Activated naive CD4-positive, alpha-beta T cell treated with anti-CD3 and anti-CD28 coated beads, Interleukin-2, amount 50 U/mL, for 24 hours (primary cell): ENCODE results near the gene NR4A2.
A peak's percentile ranks its signal among the peaks of the same experiment; 100 is the strongest.

Experiments used
- H3K27ac Mint-ChIP-seq: one replicate; pipeline ENCODE4 v1.8.0; 2021; ENCODE audit warnings: mild to moderate bottlenecking, mixed read lengths
- H3K27me3 Mint-ChIP-seq: one replicate; pipeline ENCODE4 v1.8.0; 2021; ENCODE audit warnings: mixed read lengths
- H3K36me3 Mint-ChIP-seq: one replicate; pipeline ENCODE4 v1.8.0; 2021; ENCODE audit warnings: mixed read lengths
- H3K4me1 Mint-ChIP-seq: one replicate; pipeline ENCODE4 v1.8.0; 2021; ENCODE audit warnings: mixed read lengths
- H3K4me3 Mint-ChIP-seq: one replicate; pipeline ENCODE4 v1.8.0; 2021; ENCODE audit warnings: mild to moderate bottlenecking, mixed read lengths
- H3K9me3 Mint-ChIP-seq: one replicate; pipeline ENCODE4 v1.8.0; 2021; ENCODE audit warnings: mixed read lengths

The NR4A2 gene

DNA sequence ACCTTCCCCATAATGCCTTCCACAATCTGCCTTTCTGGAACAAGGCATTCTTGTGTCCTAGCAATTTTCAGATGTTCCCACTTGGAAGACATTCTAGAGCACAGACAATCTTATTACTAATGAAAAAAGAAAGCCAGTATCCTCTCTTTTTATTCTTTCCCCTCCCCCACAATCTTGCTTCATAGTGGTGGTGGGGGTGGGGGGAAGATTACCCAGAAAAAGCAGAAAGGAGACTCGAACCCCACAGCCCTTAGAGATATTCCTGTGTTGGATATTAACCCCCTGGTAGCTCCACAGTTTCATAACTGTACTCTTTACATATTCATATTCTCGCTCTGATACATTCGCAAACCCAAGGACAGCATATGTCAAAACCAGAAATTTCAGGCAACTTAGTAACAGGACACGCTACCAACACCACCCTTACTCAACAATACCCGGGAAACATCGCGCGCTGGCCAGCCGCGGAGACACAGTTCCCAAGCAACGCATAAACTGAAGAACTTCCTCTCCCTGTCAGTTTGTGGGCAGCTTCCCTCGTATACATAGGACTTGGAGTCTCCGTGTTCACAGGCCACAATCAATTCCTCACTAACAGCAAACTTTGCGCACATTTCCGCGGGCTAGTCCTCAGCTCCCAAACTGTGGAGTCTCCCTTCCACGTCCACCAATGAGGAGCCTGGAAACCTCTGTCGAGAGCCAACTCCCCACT is 793 bp downstream of the NR4A2 start:
- Mint-ChIP-seq H3K27me3 (peaks cover 2% of the 10 kb centered on the region), H3K36me3 (peaks cover 28% of the 10 kb centered on the region), H3K27ac (peak overlapping the region; percentile 98), H3K9me3 (no peaks in the 10 kb centered on the region), H3K4me3 (peak overlapping the region; percentile 91), H3K4me1 (peaks cover 46% of the 10 kb centered on the region)

DNA sequence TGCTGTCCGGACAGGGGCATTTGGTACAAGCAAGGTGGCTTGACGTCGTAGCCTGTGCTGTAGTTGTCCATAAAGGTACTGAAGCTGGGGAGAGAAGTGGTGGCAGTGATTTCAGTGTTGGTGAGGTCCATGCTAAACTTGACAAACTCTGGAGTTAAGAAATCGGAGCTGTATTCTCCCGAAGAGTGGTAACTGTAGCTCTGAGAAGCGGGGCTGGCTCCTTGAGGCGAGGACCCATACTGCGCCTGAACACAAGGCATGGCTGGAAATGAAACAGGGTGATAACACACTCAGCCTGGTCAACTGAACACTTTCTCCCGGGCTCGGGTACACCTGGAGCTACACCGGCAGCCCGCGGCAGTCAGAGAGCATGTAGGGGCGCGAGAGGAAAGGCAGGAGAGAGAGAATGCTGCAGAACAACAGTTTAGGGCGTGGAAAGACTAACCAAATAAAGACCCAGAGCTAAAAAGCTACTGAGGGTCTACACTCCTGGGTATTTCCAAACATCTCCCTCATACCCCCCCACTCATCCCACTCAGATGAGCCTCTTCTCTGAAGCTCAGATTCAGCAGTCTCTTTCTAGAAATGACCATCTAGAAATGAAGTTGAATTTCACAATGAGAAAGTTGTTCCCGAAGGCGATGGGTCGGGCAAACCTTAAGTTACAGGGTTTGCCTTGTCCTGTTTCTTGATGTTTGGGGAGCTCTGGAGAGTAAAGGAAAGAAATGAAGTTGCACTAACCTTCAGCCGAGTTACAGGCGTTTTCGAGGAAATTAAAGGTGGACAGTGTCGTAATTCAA is 2.4 kb downstream of the NR4A2 start:
- peak overlapping the region; percentile 91 for H3K4me3 Mint-ChIP-seq
- peak overlapping the region; percentile 65 for H3K27ac Mint-ChIP-seq
- peaks cover 43% of the 10 kb centered on the region for H3K36me3 Mint-ChIP-seq
- H3K9me3 Mint-ChIP-seq, result no peaks in the 10 kb centered on the region
- peaks cover 2% of the 10 kb centered on the region for H3K27me3 Mint-ChIP-seq
- H3K4me1 Mint-ChIP-seq, result peaks cover 39% of the 10 kb centered on the region

DNA sequence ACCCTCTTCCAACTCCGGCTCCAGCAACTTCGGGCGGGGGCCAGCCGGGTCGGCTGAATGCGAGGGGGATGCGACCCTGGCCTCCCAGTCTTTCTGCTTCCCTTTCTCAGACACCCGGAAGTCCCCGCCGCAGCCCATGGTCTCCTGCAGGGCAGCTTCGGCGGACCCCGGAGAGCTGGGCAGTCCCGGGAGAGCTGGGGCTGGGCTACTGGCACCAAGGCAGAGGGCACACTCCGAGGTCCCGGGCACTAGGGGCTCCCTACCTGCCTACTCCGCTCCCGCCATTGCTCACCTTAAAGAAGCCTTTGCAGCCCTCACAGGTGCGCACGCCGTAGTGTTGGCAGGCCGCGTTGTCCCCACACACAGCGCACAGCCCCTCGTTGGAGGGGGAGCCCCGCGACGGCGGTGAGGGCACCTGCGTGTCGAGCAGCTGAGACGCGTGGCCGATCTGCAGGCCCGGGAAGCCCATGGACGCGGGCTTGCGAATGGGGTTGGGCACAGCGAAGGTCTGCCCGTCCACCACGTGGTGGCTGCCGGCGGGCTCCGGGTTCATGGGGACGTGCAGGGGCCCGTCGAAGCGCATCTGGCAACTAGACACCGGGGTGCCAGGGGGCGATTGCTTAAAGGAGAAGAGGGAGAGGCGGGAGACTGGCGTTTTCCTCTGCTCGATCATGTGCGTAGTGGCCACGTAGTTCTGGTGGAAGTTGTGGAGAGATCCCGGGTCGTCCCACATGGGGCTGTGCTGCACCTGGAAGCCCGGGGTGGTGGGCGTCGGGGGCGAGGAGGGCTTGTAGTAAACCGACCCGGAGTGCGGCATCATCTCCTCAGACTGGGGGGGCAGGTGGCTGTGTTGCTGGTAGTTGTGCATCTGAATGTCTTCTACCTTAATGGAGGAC is 3.2 kb downstream of the NR4A2 start:
- Mint-ChIP-seq H3K9me3 (no peaks in the 10 kb centered on the region), H3K4me1 (peaks cover 36% of the 10 kb centered on the region), H3K27ac (no peak overlapping the region), H3K27me3 (peaks cover 2% of the 10 kb centered on the region), H3K4me3 (peak overlapping the region; percentile 91), H3K36me3 (peaks cover 46% of the 10 kb centered on the region)

DNA sequence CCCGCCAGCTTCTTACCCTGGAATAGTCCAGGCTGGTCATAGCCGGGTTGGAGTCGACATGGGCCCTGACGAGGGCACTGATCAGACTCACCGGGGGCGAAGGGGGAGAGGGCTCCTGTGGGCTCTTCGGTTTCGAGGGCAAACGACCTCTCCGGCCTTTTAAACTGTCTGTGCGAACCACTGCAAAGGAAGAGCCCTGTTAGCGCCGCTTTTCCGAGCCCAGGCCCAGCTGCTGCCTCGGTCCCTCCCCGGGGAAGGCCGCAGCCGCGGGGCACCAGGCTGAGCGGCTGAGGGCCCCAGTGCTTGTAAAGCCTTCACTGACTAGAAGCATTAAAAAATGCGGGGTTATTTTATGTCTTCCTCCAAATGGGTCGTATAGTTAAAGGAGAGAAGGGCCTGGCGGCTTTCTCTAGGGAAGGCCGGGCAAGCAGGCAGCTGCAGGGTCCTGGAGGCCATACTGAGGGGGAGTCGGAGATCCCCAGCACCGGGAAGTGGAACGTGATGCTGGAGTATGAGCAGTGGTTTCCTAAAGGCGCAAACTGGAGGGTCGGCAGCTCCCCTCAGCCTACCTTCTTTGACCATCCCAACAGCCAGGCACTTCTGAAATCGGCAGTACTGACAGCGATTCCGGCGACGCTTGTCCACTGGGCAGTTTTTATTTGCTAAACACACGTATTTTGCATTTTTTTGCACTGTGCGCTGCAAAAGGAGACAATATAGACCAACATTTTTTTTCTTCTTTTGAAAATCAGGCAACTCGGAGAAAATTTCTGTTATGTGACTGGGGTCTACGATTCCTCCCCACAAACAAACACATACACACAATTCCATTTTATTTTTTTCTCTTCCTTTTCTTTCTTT is 4.5 kb downstream of the NR4A2 start:
- H3K36me3 Mint-ChIP-seq, result peaks cover 52% of the 10 kb centered on the region

DNA sequence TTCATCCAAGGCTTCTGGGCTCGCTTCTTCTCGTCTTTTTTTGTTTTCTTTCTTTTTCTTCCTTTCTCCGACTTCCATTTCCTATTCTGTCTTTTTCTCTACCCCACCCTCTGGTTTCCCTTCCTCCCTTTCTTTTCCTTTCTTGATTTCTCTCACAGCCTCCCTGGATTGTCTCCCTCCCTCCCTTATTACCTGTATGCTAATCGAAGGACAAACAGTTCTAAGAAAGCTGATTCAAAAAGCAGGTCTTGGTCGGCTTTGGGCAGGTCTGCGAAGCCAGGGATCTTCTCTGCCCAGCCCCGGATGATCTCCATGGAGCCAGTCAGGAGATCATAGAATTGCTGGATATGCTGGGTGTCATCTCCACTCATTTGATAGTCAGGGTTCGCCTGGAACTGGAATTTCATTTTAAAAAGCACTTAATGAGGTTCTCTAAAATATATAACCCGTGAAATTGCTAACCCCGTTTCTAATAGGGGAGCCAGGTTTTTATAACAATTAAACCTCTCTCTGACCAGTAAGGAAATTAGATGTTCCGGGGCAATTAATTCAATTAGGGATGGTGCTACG is 5.9 kb downstream of the NR4A2 start:
- peaks cover 53% of the 10 kb centered on the region for H3K36me3 Mint-ChIP-seq

More for the DNA sequence above, 4.5 kb downstream of the NR4A2 start:
- peaks cover 44% of the 10 kb centered on the region for H3K4me1 Mint-ChIP-seq
- peak overlapping the region; percentile 68 for H3K4me3 Mint-ChIP-seq
- H3K9me3 Mint-ChIP-seq, result no peaks in the 10 kb centered on the region
- peak overlapping the region; percentile 41 for H3K27ac Mint-ChIP-seq
- H3K27me3 Mint-ChIP-seq, result peaks cover 13% of the 10 kb centered on the region

DNA sequence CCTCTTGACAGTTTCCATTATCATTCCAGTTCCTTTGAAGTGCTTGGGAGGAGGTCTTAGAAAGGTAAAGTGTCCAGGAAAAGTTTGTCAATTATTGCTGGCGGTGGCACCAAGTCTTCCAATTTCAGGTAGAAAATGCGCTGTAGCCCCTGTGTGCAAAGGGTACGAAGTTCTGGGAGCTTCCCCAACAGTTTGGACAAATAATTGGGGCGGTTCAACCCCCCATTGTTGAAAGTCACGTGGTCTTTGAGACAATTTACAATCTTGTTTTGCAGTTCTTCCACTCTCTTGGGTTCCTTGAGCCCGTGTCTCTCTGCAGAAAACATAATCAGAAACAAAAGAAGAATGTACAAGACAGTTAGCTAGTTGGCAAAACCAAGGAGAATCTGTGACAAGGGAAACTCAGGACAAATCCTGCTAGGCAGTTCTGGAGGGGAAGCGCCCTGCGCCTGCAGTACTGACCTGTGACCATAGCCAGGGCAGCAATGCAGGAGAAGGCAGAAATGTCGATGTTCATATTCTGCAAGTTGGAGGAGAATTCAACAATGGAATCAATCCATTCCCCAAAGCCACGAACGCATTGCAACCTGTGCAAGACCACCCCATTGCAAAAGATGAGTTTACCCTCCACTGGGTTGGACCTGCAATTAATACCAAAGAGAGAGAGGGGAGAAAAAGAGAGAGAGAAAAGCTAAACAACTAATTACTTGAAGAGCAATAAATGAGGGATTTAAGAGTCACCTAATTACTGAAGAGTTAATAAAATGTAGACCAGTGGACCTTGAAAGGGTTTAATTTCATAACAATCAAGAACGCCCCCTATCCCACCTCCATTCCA is 6.6 kb downstream of the NR4A2 start:
- H3K4me3 Mint-ChIP-seq, result no peak overlapping the region
- H3K36me3 Mint-ChIP-seq, result peaks cover 53% of the 10 kb centered on the region
- H3K4me1 Mint-ChIP-seq, result peaks cover 54% of the 10 kb centered on the region
- H3K27me3 Mint-ChIP-seq, result peaks cover 29% of the 10 kb centered on the region
- H3K27ac Mint-ChIP-seq, result no peak overlapping the region
- no peaks in the 10 kb centered on the region for H3K9me3 Mint-ChIP-seq

More for the DNA sequence above, 5.9 kb downstream of the NR4A2 start:
- H3K4me1 Mint-ChIP-seq, result peaks cover 53% of the 10 kb centered on the region
- H3K4me3 Mint-ChIP-seq, result no peak overlapping the region
- no peaks in the 10 kb centered on the region for H3K9me3 Mint-ChIP-seq
- no peak overlapping the region for H3K27ac Mint-ChIP-seq
- peaks cover 24% of the 10 kb centered on the region for H3K27me3 Mint-ChIP-seq

DNA sequence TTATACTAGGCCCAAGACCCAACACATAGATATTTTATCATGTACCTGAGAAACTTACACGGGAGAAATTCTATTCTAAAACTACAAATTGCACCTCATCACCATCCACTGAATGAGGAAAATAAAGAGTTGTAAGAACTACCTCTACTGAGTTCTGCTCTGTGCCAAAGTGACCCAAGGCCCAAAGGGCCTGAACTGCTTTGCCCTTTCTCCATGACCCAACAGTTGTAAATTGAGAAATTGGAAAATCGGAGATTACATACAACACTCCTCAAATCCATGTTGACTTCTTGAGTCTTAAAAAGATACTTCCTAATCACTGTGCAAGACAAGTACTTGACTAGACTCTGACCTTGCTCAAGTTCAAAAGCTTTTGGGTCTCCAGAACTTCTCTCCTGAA is 8.8 kb downstream of the NR4A2 start:
- no peaks in the 10 kb centered on the region for H3K9me3 Mint-ChIP-seq
- peak overlapping the region; percentile 23 for H3K4me3 Mint-ChIP-seq
- peaks cover 38% of the 10 kb centered on the region for H3K36me3 Mint-ChIP-seq
- no peak overlapping the region for H3K27ac Mint-ChIP-seq
- H3K4me1 Mint-ChIP-seq, result peaks cover 48% of the 10 kb centered on the region
- H3K27me3 Mint-ChIP-seq, result peaks cover 41% of the 10 kb centered on the region

DNA sequence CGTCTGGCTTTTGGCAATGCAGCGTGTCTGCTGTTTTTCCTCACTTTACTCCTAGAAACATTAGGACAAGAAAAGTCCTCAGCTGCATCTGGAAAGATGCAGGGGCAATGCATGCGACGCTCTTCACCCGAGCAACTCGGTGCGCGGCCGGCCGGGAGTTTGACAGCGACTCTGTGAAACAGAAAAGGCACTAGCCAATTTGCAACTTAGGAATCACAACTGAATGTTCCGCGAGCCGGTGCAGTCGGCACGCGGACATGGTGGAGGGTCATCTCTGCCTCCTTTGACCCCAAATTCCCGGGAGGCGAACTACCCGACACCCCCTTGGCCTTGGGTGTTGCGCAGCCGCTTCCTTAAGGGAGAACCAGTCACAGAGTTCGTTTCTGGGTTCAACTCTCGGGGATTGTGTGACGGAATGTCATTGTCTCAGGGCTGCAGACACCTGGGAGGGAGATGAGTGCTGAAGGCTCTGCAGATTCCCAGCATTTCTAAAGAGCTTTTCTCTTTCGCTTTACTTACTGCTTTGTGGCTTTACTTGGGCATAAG is 9.8 kb downstream of the NR4A2 start:
- H3K36me3 Mint-ChIP-seq, result peaks cover 33% of the 10 kb centered on the region
- no peaks in the 10 kb centered on the region for H3K9me3 Mint-ChIP-seq
- H3K4me1 Mint-ChIP-seq, result peaks cover 42% of the 10 kb centered on the region
- H3K27ac Mint-ChIP-seq, result no peak overlapping the region
- peak overlapping the region; percentile 77 for H3K4me3 Mint-ChIP-seq
- H3K27me3 Mint-ChIP-seq, result peaks cover 47% of the 10 kb centered on the region

DNA sequence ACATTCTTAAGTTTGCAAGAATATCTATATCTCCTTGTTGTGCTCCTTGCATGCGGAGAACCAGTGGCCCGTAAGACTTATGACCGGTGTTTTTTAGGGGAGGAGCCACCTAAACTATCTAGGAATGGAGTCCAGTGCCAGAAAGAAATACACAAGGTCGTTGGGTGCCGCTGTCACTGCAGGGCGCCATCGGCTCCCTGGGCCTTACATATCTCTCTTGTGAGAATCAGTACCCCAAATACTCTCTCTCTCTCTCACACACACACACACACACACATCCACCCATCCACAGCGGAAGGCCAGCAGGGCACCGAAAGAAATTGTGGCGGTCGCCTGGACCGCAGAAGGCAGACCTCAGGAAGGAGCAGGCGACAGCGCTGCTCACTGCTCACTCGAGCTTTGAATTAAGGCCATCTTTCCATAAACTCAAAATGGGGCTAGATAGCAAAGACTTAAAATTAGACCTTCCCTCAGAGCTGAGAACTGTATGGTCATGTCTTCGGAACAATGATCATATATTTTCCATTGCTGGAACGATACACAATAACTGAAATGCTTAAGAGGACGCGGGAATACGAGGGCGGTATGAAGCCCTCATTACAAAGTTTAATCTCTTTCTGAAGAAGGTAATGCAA is 10.4 kb downstream of the NR4A2 start:
- Mint-ChIP-seq H3K36me3 (peaks cover 27% of the 10 kb centered on the region), H3K4me3 (peak overlapping the region; percentile 77), H3K9me3 (no peaks in the 10 kb centered on the region), H3K27me3 (peaks cover 51% of the 10 kb centered on the region), H3K4me1 (peaks cover 42% of the 10 kb centered on the region), H3K27ac (no peak overlapping the region)

DNA sequence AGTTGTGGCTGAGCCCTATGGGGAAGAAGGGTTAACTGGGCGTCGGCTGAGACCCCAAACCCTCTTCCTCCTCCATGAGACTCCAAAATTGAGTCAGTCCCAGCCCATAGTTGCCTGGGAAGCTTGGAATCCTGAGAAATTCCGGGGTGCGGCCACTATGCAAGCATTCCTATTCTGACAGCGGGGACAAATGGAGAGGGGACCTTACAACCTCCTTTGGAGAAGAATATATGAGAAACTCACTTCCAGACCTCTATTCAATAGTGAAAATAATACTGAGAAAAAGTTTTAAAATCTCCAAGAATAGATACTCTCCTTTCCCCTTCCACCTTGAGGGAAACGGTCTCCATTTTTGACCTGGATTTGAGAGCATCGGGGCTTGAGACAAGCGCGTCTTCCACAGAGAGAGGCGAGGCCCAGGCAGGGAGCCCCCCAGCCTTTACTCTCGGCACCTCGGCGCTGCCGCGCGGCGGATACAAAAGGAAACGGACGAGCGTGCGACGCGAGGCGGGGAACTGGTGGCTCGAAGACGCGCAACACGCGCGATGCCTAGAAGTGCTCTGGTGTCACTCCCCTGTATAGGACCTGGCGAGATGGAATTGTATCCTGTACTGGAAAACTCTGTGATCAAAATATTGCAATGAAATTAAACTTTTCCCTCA is 11.1 kb downstream of the NR4A2 start:
- peak overlapping the region; percentile 9 for H3K27ac Mint-ChIP-seq

DNA sequence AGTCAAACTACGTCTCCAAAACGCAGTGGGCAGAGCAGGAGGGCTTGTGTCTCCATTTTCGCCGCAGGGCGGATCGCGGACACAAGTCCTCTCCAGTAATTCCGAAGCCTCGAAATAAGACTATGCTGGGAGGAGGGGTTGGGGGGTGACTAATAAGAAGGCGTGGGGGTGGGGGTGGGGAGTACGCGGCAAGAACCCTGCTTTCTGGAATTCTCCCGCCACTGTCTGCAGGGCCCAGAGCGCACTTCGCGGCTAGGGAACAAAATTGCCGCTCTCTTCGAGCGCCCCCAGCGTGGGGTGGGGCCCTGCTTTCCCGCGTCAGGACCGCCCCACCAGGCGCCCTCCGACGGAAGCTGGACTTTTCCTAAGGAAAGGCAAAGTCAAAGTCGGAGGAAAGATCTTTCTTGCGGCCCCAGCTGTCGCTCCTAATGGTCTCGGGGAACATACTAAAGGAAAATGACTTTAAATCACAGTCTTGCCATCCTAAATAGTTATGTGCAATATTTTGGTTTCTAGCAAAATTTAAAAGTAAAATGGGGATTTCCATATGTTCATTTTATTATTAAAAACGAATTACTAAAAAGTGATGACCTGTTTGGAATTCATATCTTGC is 11.9 kb downstream of the NR4A2 start:
- Mint-ChIP-seq H3K36me3 (peaks cover 14% of the 10 kb centered on the region), H3K27me3 (peaks cover 55% of the 10 kb centered on the region), H3K9me3 (no peaks in the 10 kb centered on the region), H3K27ac (no peak overlapping the region), H3K4me1 (peaks cover 42% of the 10 kb centered on the region), H3K4me3 (peak overlapping the region; percentile 77)

More for the DNA sequence above, 11.1 kb downstream of the NR4A2 start:
- H3K27me3 Mint-ChIP-seq, result peaks cover 52% of the 10 kb centered on the region
- no peaks in the 10 kb centered on the region for H3K9me3 Mint-ChIP-seq
- H3K36me3 Mint-ChIP-seq, result peaks cover 21% of the 10 kb centered on the region
- H3K4me3 Mint-ChIP-seq, result peak overlapping the region; percentile 77
- H3K4me1 Mint-ChIP-seq, result peaks cover 42% of the 10 kb centered on the region

DNA sequence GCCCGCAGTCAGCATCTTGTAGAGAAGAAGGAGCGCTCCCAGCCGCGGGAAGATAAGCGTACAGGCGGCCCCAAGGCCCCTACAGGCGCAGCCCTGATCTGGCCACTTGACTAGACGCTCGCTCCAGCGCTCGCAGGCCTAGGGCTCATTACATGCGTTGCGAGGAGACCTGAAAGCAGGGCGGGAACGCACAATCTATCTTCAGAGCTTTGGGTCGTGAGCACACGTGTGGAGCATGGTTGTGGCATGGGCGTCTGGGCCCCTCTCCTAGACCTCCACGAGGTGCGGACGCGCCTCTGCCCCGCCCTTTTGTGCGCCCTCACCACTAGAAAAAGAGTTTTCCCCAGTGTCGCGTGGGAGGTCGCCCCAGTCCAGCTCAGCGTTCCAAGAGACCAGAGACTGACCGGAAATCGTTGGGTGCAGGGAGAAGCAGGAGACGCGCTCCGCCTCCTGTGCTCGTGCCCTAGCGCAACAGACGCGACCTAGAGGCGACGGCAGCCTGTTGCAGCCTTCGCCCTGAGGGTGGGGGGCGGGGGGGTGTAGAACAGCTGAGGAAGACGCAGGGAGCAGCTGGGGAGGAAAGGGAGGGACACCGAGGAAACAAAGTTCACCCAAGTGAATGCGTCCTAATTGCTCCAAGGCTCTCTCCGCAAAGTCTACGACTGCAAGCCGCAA is 12.6 kb downstream of the NR4A2 start:
- H3K4me3 Mint-ChIP-seq, result peak overlapping the region; percentile 77
- H3K36me3 Mint-ChIP-seq, result peaks cover 9% of the 10 kb centered on the region
- no peaks in the 10 kb centered on the region for H3K9me3 Mint-ChIP-seq
- peaks cover 42% of the 10 kb centered on the region for H3K4me1 Mint-ChIP-seq
- H3K27me3 Mint-ChIP-seq, result peaks cover 58% of the 10 kb centered on the region
- H3K27ac Mint-ChIP-seq, result no peak overlapping the region
